ENCODE data around the gene GNPTG. TPM values are rescaled to one million over a fixed set of nuclear protein-coding genes. Genes with fewer than 3 reads are reported as not detected.

Gene GNPTG
- total RNA-seq, 2 donors from 2014 or later = 31.8 to 46.7 TPM

- H3K27ac ChIP-seq = no peak overlapping the region
- H3K4me1 ChIP-seq = peaks cover 0 to 13% of the 10 kb centered on the region in 2 donors
- H3K36me3 ChIP-seq = peaks cover 15% of the 10 kb centered on the region
- no peaks in the 10 kb centered on the region for H3K27me3 ChIP-seq
- DNase-seq (ENCODE audit: low spot score) = no peak
- H3K4me3 ChIP-seq = no peak overlapping the region
- no peak for TF ChIP-seq CTCF (IDR thresholded peaks at IDR 0.05)
- no peaks in the 10 kb centered on the region for H3K9me3 ChIP-seq
Measured at GRCh38 chr16:1383556-1383955, 31.8 kb downstream of the GNPTG start.

- Histone ChIP-seq H3K9me3 (no peaks in the 10 kb centered on the region), H3K27me3 (no peaks in the 10 kb centered on the region), H3K4me1 (no peaks in the 10 kb centered on the region), H3K36me3 (peaks cover 31% of the 10 kb centered on the region), H3K4me3 (no peak overlapping the region), H3K27ac (no peak overlapping the region)
- no peak for TF ChIP-seq CTCF (IDR thresholded peaks at IDR 0.05)
- no peak for DNase-seq (ENCODE audit: low spot score)
Measured at GRCh38 chr16:1385232-1385631, 33.5 kb downstream of the GNPTG start.

- DNase-seq (ENCODE audit: low spot score) = no peak
- TF ChIP-seq CTCF (IDR thresholded peaks at IDR 0.05) = no peak
- no peak overlapping the region for H3K4me3 ChIP-seq
- no peaks in the 10 kb centered on the region for H3K9me3 ChIP-seq
- H3K27ac ChIP-seq = no peak overlapping the region
- H3K36me3 ChIP-seq = peaks cover 42% of the 10 kb centered on the region
- H3K27me3 ChIP-seq = no peaks in the 10 kb centered on the region
- H3K4me1 ChIP-seq = no peaks in the 10 kb centered on the region
Measured at GRCh38 chr16:1387331-1387730, 35.6 kb downstream of the GNPTG start.

GRCh38 chr16:1389762-1390161, 38.0 kb downstream of the GNPTG start:
- no peaks in the 10 kb centered on the region for H3K9me3 ChIP-seq
- no peak for TF ChIP-seq CTCF (IDR thresholded peaks at IDR 0.05)
- no peaks in the 10 kb centered on the region for H3K27me3 ChIP-seq
- no peak for DNase-seq (ENCODE audit: low spot score)
- H3K36me3 ChIP-seq = peaks cover 47% of the 10 kb centered on the region
- H3K4me3 ChIP-seq = no peak overlapping the region
- no peak overlapping the region for H3K27ac ChIP-seq
- H3K4me1 ChIP-seq = no peaks in the 10 kb centered on the region

- H3K36me3 ChIP-seq = peaks cover 47% of the 10 kb centered on the region
- DNase-seq (ENCODE audit: low spot score) = no peak
Measured at GRCh38 chr16:1390239-1390779, 38.6 kb downstream of the GNPTG start.

More at GRCh38 chr16:1390239-1390779, 38.6 kb downstream of the GNPTG start:
- Histone ChIP-seq H3K4me1 (no peaks in the 10 kb centered on the region), H3K9me3 (no peaks in the 10 kb centered on the region), H3K27ac (no peak overlapping the region), H3K27me3 (no peaks in the 10 kb centered on the region), H3K4me3 (no peak overlapping the region)
- no peak for TF ChIP-seq CTCF (IDR thresholded peaks at IDR 0.05)

Data from right atrium auricular region (tissue), 2 donors.